CD4-positive, alpha-beta T cell (primary cell): Measurements from ENCODE around the gene FABP1. TPM values are rescaled to one million over a fixed set of nuclear protein-coding genes. Genes with fewer than 3 reads are reported as not detected.

Experiments used
- ATAC-seq: fragments of 200-7000 bp; cut with Tn5 transposase; one replicate; pipeline ENCODE4 v1.10.0; 2022; ENCODE audit warnings: mild to moderate bottlenecking; ENCODE audit not compliant: poor library complexity
- CTCF ChIA-PET: fragments of 350-600 bp; sonication (Branson Sonifier 250); formaldehyde crosslinking; loops from one replicate; lab custom pipeline; 2021; ENCODE audit warnings: antibody characterized with exemption, inconsistent platforms; lab: Charles Lee
- POLR2A ChIA-PET: fragments of 350-600 bp; sonication (Branson Sonifier 250); formaldehyde crosslinking; loops from one replicate; lab custom pipeline; 2021; ENCODE audit warnings: antibody characterized with exemption, inconsistent platforms; lab: Charles Lee
- DNase-seq, 14 experiments: peaks; one replicate each; pipeline ENCODE4 v3.0.0-alpha.2; 2013 to 2020; ENCODE audit warnings: mixed read lengths in 2 of 14
- H3K27ac ChIP-seq, 2 donors: one replicate each; pipeline versions ENCODE4 v1.5.1 to v1.7.0; 2013; ENCODE audit warnings: low read length in 2 of 2, low read depth in 1 of 2, mild to moderate bottlenecking in 1 of 2
- H3K27me3 ChIP-seq, 2 experiments: 1 replicate in 1 of 2; 2 replicates in 1 of 2; pipeline versions ENCODE4 v1.6.1 to v1.7.0; 2013; ENCODE audit warnings: low read length in 2 of 2, control low read depth in 1 of 2, mild to moderate bottlenecking in 1 of 2, moderate library complexity in 1 of 2; ENCODE audit not compliant: insufficient read depth in 2 of 2, control insufficient read depth in 1 of 2
- H3K36me3 ChIP-seq: one replicate; pipeline ENCODE4 v1.6.1; 2013; ENCODE audit warnings: low read length, control low read depth; ENCODE audit not compliant: insufficient read depth
- H3K4me1 ChIP-seq: one replicate; pipeline ENCODE4 v1.6.1; 2013; ENCODE audit warnings: low read length, control low read depth; ENCODE audit not compliant: insufficient read depth
- H3K4me3 ChIP-seq: one replicate; pipeline ENCODE4 v1.5.1; 2013; ENCODE audit warnings: mild to moderate bottlenecking, low read length, moderate library complexity
- H3K9me3 ChIP-seq, 2 experiments: 1 replicate in 1 of 2; 2 replicates in 1 of 2; pipeline versions ENCODE4 v1.6.1 to v1.7.0; 2013; ENCODE audit warnings: low read length in 2 of 2, mild to moderate bottlenecking in 2 of 2, control low read depth in 1 of 2, moderate library complexity in 1 of 2; ENCODE audit not compliant: control insufficient read depth in 1 of 2, insufficient read depth in 1 of 2
- H3K27ac Mint-ChIP-seq: one replicate; pipeline ENCODE4 v1.8.0; 2020; ENCODE audit warnings: mixed read lengths
- H3K27me3 Mint-ChIP-seq: one replicate; pipeline ENCODE4 v1.8.0; 2021; ENCODE audit warnings: mixed read lengths
- H3K36me3 Mint-ChIP-seq: one replicate; pipeline ENCODE4 v1.8.0; 2021; ENCODE audit warnings: low read depth, mixed read lengths
- H3K4me1 Mint-ChIP-seq: one replicate; pipeline ENCODE4 v1.8.0; 2021; ENCODE audit warnings: low read depth, mixed read lengths
- H3K4me3 Mint-ChIP-seq: one replicate; pipeline ENCODE4 v1.8.0; 2020; ENCODE audit warnings: mild to moderate bottlenecking, mixed read lengths
- H3K9me3 Mint-ChIP-seq: one replicate; pipeline ENCODE4 v1.8.0; 2020; ENCODE audit warnings: mixed read lengths
- intact Hi-C, 2 experiments: fragments of 100-400 bp; cut with DNase I in 1 of 2; cut with micrococcal nuclease in 1 of 2; formaldehyde crosslinking; loops; one replicate each; pipeline versions ENCODE4 v1.15.1 to v1.9.0; 2023 to 2025; cut with DNase I, micrococcal nuclease
- total RNA-seq, 174 experiments: library from RNA in 2 of 174; stranded (reverse) in 2 of 174; gene quantifications; one replicate each; pipeline ENCODE4 v1.2.3 and lab custom pipeline; 2021 to 2026
- TF ChIP-seq, protein P1 (sequence below): fragments of 200-600 bp; IDR thresholded peaks from one replicate; pipeline ENCODE4 v1.8.0; 2022; ENCODE audit warnings: antibody characterized with exemption, mild to moderate bottlenecking

Gene FABP1
- total RNA-seq, 2 experiments from 2014 or later, result not detected

DNA sequence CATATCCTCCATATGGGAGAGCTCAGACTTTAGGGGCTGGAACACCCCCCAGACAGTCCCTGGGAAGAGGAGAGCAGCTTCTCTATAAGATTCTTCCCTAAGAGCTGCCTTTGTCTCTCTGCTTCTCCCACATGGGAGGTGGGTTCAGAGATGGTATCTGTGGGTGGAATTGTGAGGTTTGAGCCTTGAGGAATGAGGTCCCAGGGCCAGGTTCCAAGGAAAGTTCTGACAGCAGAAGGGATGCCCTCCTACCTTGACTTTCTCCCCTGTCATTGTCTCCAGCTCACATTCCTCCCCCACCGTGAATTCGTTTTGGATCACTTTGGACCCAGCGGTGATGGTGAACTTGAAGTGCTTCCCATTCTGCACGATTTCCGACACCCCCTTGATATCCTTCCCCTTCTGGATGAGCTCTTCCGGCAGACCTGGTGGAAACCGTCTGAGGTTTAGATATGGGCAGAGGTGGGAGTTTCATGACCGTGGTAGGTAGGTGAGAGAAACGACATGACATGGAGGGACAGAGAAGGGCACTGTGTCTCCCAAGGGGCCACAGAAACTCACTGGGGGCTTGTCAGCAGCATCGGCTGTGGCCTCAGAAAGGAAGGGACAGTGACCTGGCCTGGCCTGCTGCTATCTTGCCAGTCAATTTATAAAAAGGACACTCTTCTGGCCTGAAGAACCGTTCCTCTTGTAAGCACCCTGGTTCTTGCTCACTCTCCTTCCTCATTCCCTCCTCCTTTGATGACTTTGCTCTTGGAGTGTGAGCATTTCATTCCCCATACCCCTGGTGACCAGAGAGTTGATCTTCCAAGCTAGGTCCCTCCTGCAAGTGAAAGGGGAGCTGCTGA, 1.7 kb downstream of the FABP1 start:
- no peaks in the 10 kb centered on the region for H3K4me1 ChIP-seq
- intact Hi-C loops, result no loop called here
- H3K36me3 Mint-ChIP-seq, result no peaks in the 10 kb centered on the region
- no peaks in the 10 kb centered on the region for H3K36me3 ChIP-seq
- DNase-seq (no peak), ATAC-seq (no peak)
- TF ChIP-seq, protein P1, sequence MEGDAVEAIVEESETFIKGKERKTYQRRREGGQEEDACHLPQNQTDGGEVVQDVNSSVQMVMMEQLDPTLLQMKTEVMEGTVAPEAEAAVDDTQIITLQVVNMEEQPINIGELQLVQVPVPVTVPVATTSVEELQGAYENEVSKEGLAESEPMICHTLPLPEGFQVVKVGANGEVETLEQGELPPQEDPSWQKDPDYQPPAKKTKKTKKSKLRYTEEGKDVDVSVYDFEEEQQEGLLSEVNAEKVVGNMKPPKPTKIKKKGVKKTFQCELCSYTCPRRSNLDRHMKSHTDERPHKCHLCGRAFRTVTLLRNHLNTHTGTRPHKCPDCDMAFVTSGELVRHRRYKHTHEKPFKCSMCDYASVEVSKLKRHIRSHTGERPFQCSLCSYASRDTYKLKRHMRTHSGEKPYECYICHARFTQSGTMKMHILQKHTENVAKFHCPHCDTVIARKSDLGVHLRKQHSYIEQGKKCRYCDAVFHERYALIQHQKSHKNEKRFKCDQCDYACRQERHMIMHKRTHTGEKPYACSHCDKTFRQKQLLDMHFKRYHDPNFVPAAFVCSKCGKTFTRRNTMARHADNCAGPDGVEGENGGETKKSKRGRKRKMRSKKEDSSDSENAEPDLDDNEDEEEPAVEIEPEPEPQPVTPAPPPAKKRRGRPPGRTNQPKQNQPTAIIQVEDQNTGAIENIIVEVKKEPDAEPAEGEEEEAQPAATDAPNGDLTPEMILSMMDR, result no peak
- no peaks in the 10 kb centered on the region for H3K9me3 ChIP-seq
- ChIA-PET POLR2A (no interaction called here), CTCF (no interaction called here)
- no peak overlapping the region for H3K4me3 Mint-ChIP-seq
- H3K4me3 ChIP-seq, result no peak overlapping the region
- no peak overlapping the region for H3K27ac ChIP-seq
- no peaks in the 10 kb centered on the region for H3K4me1 Mint-ChIP-seq
- no peaks in the 10 kb centered on the region for H3K9me3 Mint-ChIP-seq
- H3K27ac Mint-ChIP-seq, result no peak overlapping the region
- no peaks in the 10 kb centered on the region for H3K27me3 ChIP-seq
- H3K27me3 Mint-ChIP-seq, result peaks cover 15% of the 10 kb centered on the region

DNA sequence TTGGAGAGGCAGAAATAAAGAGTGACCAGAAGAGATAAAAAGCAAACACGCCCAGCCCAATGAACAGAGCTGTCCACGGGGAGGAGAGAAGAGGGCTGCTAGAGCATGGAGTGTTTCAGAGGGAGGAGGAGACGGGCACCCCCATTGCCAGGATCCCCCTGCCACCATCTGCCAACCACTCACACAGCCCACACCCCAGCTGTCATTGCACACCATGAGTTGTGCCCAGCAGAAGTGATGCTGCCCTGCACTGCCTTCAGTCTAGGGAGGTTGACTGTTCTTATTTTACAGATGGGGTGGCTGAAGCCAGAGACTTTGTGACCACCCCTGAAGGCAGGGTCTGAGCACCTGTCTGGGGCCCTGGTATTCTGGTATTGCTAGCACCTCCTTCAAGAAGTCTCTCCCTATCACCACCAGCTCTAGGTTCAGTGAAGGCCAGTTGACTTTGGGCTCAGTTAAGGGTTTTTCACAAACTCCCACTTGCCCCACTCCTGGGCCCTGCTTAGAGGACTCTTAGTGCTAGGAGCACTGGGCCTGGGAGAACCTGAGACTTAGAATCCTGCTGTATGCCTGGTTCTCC, 2.4 kb downstream of the FABP1 start:
- Histone ChIP-seq H3K36me3 (no peaks in the 10 kb centered on the region), H3K27ac (no peak overlapping the region), H3K9me3 (no peaks in the 10 kb centered on the region), H3K4me3 (no peak overlapping the region), H3K27me3 (no peaks in the 10 kb centered on the region), H3K4me1 (no peaks in the 10 kb centered on the region)
- TF ChIP-seq, protein P1, result no peak
- H3K36me3 Mint-ChIP-seq, result no peaks in the 10 kb centered on the region
- H3K4me3 Mint-ChIP-seq, result no peak overlapping the region
- H3K27me3 Mint-ChIP-seq, result peaks cover 19% of the 10 kb centered on the region
- H3K9me3 Mint-ChIP-seq, result no peaks in the 10 kb centered on the region
- POLR2A ChIA-PET, result no interaction called here
- DNase-seq (no peak), ATAC-seq (no peak)
- no peaks in the 10 kb centered on the region for H3K4me1 Mint-ChIP-seq
- CTCF ChIA-PET, result no interaction called here
- no peak overlapping the region for H3K27ac Mint-ChIP-seq
- intact Hi-C loops, result no loop called here

DNA sequence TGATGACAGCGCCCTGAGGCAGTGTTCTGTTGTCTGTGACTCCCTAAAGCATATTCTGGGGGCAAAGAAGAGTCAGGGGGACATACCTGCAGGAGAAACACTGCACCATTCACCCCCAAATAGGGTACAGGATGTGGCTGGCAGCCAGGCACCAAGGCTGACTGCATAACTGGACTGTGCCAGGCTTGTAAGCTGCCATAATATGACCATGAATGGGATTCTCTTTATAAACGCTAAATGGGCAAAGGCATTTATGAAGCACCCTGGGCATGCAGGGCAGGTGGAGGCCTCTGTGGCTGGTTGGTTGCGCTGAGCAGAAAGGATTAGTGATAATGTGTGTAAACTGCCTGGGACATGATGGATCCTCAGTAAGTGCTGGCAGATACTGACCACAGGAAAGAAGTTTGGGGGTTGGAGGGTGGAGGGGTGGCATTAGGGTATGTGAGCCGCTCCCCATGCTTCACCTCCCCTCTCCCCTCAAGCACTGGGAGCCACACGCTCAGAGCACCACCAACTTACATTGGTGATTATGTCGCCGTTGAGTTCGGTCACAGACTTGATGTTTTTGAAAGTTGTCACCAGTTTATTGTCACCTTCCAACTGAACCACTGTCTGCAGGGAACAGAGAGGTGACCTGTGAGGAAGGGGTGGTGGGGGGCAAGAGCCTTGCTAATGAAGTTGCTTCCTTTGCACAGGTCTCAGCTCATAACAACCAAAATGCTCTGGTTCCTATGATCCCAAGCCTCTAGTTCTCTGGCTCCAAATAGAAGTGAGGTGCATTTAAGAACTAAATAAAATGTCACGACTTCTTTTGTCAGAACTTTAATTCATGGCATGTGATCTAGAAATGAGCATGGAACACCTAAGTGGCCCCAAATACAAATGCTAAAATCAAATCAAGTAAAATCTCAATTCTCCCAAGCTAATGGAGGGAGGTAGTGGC, 3.6 kb downstream of the FABP1 start:
- intact Hi-C loops, result no loop called here
- Mint-ChIP-seq H3K27me3 (peaks cover 19% of the 10 kb centered on the region), H3K9me3 (no peaks in the 10 kb centered on the region), H3K4me3 (no peak overlapping the region), H3K36me3 (no peaks in the 10 kb centered on the region), H3K4me1 (no peaks in the 10 kb centered on the region), H3K27ac (no peak overlapping the region)
- POLR2A ChIA-PET, result no interaction called here
- Histone ChIP-seq H3K36me3 (no peaks in the 10 kb centered on the region), H3K27me3 (no peaks in the 10 kb centered on the region), H3K9me3 (no peaks in the 10 kb centered on the region), H3K27ac (no peak overlapping the region), H3K4me1 (no peaks in the 10 kb centered on the region), H3K4me3 (no peak overlapping the region)
- CTCF ChIA-PET, result no interaction called here
- TF ChIP-seq, protein P1, result no peak
- ATAC-seq (no peak), DNase-seq (no peak)
